ENCODE data around the gene RERE. TPM values are rescaled to one million over a fixed set of nuclear protein-coding genes. Genes with fewer than 3 reads are reported as not detected.

Gene RERE
- total and polyA plus RNA-seq, 2 donors (not counting 3 experiments of a cell fraction or from before 2014, with no cell fraction given) = 14.1 to 113 TPM

DNA sequence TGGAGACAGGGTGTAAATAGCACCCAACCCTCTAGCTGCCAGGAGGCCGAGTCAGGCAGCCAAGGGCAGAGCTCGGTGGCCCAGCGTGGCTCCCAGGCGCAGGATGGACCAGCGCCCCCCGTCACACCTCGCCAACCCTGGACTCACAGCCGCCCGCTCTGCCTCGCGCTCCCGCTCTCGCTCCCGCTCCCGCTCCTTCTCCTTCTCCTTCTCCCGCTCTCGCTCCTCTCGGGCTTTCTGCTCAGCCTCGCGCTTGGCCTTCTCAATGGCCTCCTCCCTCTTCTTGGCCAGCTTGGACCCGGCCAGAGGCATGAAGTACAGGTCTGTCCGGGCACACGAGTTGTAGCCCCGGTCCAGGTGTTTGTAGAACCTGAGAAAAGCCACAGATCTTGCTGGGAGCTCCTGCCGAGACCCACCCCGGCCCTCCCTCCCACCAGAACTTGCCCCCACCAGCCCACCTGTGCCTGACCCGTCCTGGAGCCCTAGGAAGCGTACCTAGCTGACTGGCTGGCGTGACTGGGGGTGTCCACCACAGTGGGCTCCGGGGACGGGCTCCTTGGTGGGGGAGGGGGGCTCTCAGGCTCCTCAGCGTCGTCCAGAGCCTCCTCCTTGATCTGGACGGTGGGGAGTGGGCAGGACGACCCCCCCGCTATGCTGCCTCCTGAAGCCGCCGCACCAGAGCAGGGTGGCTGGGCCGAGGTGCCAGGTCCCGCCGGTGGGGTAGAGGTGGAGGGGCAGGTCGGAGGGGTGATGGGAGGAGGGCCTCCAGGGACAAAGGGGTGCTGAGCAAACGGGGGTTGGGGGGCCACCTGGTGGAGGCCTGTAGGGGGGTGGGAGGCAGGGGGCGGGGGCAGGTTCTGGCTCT, 457.6 kb downstream of the RERE start:
- Histone ChIP-seq H3K36me3 (ENCODE audit: control insufficient read depth in 2 of 2, extremely low read depth in 1 of 2, insufficient read depth in 2 of 2, low read length in 2 of 2) (peaks cover 10 to 78% of the 10 kb centered on the region in 2 experiments), H3K27me3 (ENCODE audit: control insufficient read depth in 2 of 2, insufficient read depth in 2 of 2, low read length in 2 of 2) (no peaks in the 10 kb centered on the region), H3K4me2 (ENCODE audit: insufficient read depth, low read length) (no peak overlapping the region), H3K79me2 (ENCODE audit: control insufficient read depth, insufficient read depth, low read length) (no peaks in the 10 kb centered on the region), H2AFZ (ENCODE audit: low read depth, low read length) (no peak overlapping the region), H3K27ac (ENCODE audit: insufficient read depth, low read depth, low read length) (no peak overlapping the region), H3K9me3 (replicated peaks; ENCODE audit: control insufficient read depth, insufficient read depth, low read length) (no peaks in the 10 kb centered on the region), H3K9me1 (replicated peaks; ENCODE audit: control insufficient read depth, extremely low read depth, insufficient read depth, low read length) (no peaks in the 10 kb centered on the region), H3K9ac (replicated peaks; ENCODE audit: extremely low read depth, insufficient read depth, low read length) (no peak overlapping the region), H3K4me3 (replicated peaks in 1 of 3; ENCODE audit: insufficient read depth in 1 of 3, low read depth in 1 of 3, low read length in 3 of 3) (no peak overlapping the region), H4K20me1 (replicated peaks; ENCODE audit: control insufficient read depth, extremely low read depth, insufficient read depth, low read length) (no peaks in the 10 kb centered on the region), H3K4me1 (ENCODE audit: control insufficient read depth, extremely low read depth, insufficient read depth, low read length) (no peaks in the 10 kb centered on the region)
- intact Hi-C loops (cut with micrococcal nuclease) (no loop called here), dilution Hi-C loops (cut with MboI; ENCODE audit: extremely low pct_ligation_motif_present, low sequenced_read_pairs) (no loop called here)
- DNase-seq (ENCODE audit: low read depth, low spot score) = no peak
- TF ChIP-seq POLR2A (IDR thresholded peaks at IDR 0.05; ENCODE audit: low read depth, low read length) (no peak), FOS (IDR thresholded peaks at IDR 0.05; ENCODE audit: borderline replicate concordance, insufficient read depth, low read length) (no peak), POLR2AphosphoS5 (IDR thresholded peaks at IDR 0.05; ENCODE audit: insufficient read depth, low read depth, low read length) (no peak), EZH2 (IDR thresholded peaks at IDR 0.05; ENCODE audit: borderline replicate concordance, low read depth, low read length, severe bottlenecking) (no peak), JUN (IDR thresholded peaks at IDR 0.05; ENCODE audit: borderline replicate concordance, insufficient read depth, insufficient read length, low read depth) (no peak), GATA2 (IDR thresholded peaks at IDR 0.05; ENCODE audit: insufficient read depth, insufficient read length, low read depth, low read length) (no peak), MYC (IDR thresholded peaks at IDR 0.05; ENCODE audit: low read depth, low read length) (no peak)
- TF ChIP-seq, protein P1, sequence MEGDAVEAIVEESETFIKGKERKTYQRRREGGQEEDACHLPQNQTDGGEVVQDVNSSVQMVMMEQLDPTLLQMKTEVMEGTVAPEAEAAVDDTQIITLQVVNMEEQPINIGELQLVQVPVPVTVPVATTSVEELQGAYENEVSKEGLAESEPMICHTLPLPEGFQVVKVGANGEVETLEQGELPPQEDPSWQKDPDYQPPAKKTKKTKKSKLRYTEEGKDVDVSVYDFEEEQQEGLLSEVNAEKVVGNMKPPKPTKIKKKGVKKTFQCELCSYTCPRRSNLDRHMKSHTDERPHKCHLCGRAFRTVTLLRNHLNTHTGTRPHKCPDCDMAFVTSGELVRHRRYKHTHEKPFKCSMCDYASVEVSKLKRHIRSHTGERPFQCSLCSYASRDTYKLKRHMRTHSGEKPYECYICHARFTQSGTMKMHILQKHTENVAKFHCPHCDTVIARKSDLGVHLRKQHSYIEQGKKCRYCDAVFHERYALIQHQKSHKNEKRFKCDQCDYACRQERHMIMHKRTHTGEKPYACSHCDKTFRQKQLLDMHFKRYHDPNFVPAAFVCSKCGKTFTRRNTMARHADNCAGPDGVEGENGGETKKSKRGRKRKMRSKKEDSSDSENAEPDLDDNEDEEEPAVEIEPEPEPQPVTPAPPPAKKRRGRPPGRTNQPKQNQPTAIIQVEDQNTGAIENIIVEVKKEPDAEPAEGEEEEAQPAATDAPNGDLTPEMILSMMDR (IDR thresholded peaks at IDR 0.05; ENCODE audit: extremely low read depth in 1 of 2, insufficient read depth in 1 of 2, low read depth in 1 of 2, low read length in 2 of 2) = no peak
- TF ChIP-seq, protein P2, sequence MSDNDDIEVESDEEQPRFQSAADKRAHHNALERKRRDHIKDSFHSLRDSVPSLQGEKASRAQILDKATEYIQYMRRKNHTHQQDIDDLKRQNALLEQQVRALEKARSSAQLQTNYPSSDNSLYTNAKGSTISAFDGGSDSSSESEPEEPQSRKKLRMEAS (IDR thresholded peaks at IDR 0.05; ENCODE audit: insufficient read depth, insufficient read length) = no peak
- no peak for FAIRE-seq
- ChIA-PET CTCF (interaction anchor here (1.1 to 1.7 kb wide), 3 partner anchors 9 to 385 kb away, joined by 4 read pairs; no protein-coding TSS in a partner anchor), POLR2A (no interaction called here)
- no TSS peak for BruUV-seq (replicated peaks)
